ENCODE data around the gene OR8B3.

Gene OR8B3

GRCh38 chr11:124346311-124346955 lies 52.4 kb downstream of the OR8B3 start:
- Histone ChIP-seq H3K36me3 (replicated peaks in 1 of 2; ENCODE audit: control insufficient read depth in 2 of 2, insufficient read depth in 2 of 2, low read length in 2 of 2) (no peaks in the 10 kb centered on the region), H4K8ac (ENCODE audit: low read depth, low read length) (no peak overlapping the region), H2AFZ (ENCODE audit: low read length) (no peak overlapping the region), H3K23ac (ENCODE audit: low read depth, low read length, poor library complexity) (no peak overlapping the region), H3K14ac (ENCODE audit: low read length) (no peak overlapping the region), H4K91ac (ENCODE audit: low read depth, low read length, poor library complexity) (no peak overlapping the region), H3K79me1 (ENCODE audit: low read depth, low read length) (no peaks in the 10 kb centered on the region), H3K4ac (ENCODE audit: low read length) (no peak overlapping the region), H3K4me3 (ENCODE audit: low read length in 2 of 2) (no peak overlapping the region), H2BK15ac (ENCODE audit: low read length) (no peak overlapping the region), H3K4me1 (ENCODE audit: control insufficient read depth in 2 of 2, insufficient read depth in 1 of 2, low read depth in 1 of 2, low read length in 2 of 2) (no peaks in the 10 kb centered on the region), H3K27ac (replicated peaks; ENCODE audit: low read length) (no peak overlapping the region), H3K4me2 (ENCODE audit: insufficient read depth, low read length, poor library complexity, severe bottlenecking) (no peak overlapping the region), H3K27me3 (ENCODE audit: control insufficient read depth in 3 of 3, insufficient read depth in 3 of 3, low read depth in 1 of 3, low read length in 3 of 3) (no peaks in the 10 kb centered on the region), H3K9ac (ENCODE audit: low read depth, low read length, poor library complexity) (no peak overlapping the region), H3K9me3 (replicated peaks in 1 of 2; ENCODE audit: control insufficient read depth in 2 of 2, insufficient read depth in 1 of 2, low read depth in 1 of 2, low read length in 2 of 2) (no peaks in the 10 kb centered on the region), H2AK5ac (ENCODE audit: low read depth, low read length) (no peak overlapping the region), H2BK12ac (ENCODE audit: low read length) (no peak overlapping the region), H2BK5ac (ENCODE audit: low read length) (no peak overlapping the region), H2BK120ac (ENCODE audit: low read depth, low read length) (no peak overlapping the region), H3K18ac (ENCODE audit: low read length) (no peak overlapping the region)
- no CpG with 5 or more reads among the region's 3 CpGs for WGBS, 2 donors (ENCODE audit: extremely low coverage in 2 of 2, insufficient read length in 2 of 2, insufficient replicate concordance in 1 of 2)
- no peak for DNase-seq (ENCODE audit: low spot score)
